SU-DHL-6 (cell line): ENCODE measurements around the gene ZBTB2.

Experiments used
- H2AFZ ChIP-seq: fragments of 200-600 bp; sonication (generic); 2 replicates; pipeline ENCODE4 v1.6.1; 2014; ENCODE audit warnings: low read depth, mild to moderate bottlenecking, moderate library complexity, mixed read lengths, antibody characterized with exemption, low read length; ENCODE audit not compliant: severe bottlenecking
- H3F3A ChIP-seq: fragments of 200-600 bp; shearing (Covaris generic); 2 replicates; pipeline ENCODE4 v1.6.0; 2016; ENCODE audit warnings: antibody characterized with exemption, mild to moderate bottlenecking; ENCODE audit not compliant: insufficient read depth
- H3K27ac ChIP-seq: fragments of 200-600 bp; sonication (generic); 2 replicates; pipeline ENCODE4 v1.5.1; 2016; ENCODE audit warnings: low read depth, mild to moderate bottlenecking, low read length, moderate library complexity, mixed read lengths
- H3K27me3 ChIP-seq: fragments of 200-600 bp; sonication (generic), shearing (Covaris generic); 2 replicates; pipeline ENCODE4 v1.6.0; 2014; ENCODE audit warnings: mild to moderate bottlenecking, low read length
- H3K36me3 ChIP-seq: fragments of 200-600 bp; sonication (generic); 2 replicates; pipeline ENCODE4 v1.6.1; 2014; ENCODE audit warnings: mild to moderate bottlenecking, low read length, mixed read lengths
- H3K4me2 ChIP-seq: fragments of 300-600, 200-600 bp; shearing (Covaris generic), sonication (generic); 2 replicates; pipeline ENCODE4 v1.6.0; 2014; ENCODE audit warnings: low read length, low read depth, mild to moderate bottlenecking; ENCODE audit not compliant: poor library complexity, severe bottlenecking
- H3K4me3 ChIP-seq: fragments of 200-600 bp; sonication (generic); 2 replicates; pipeline ENCODE4 v1.5.1; 2014; ENCODE audit warnings: antibody characterized with exemption, low read length, mild to moderate bottlenecking, mixed read lengths; ENCODE audit not compliant: insufficient read depth, poor library complexity, severe bottlenecking
- H3K79me2 ChIP-seq: fragments of 200-600 bp; sonication (generic); 2 replicates; pipeline ENCODE4 v1.6.1; 2014; ENCODE audit warnings: mild to moderate bottlenecking, low read length, moderate library complexity; ENCODE audit not compliant: insufficient read depth
- H3K9ac ChIP-seq: fragments of 200-600 bp; sonication (generic); 2 replicates; pipeline ENCODE4 v1.7.0; 2014; ENCODE audit warnings: mild to moderate bottlenecking, low read length
- H3K9me2 ChIP-seq: fragments of 200-600 bp; sonication (generic); replicated peaks from 2 replicates; pipeline ENCODE4 v1.6.1; 2014; ENCODE audit warnings: low read length; ENCODE audit not compliant: insufficient read depth
- H3K9me3 ChIP-seq: fragments of 200-600 bp; sonication (generic); 2 replicates; pipeline ENCODE4 v1.6.1; 2014; ENCODE audit warnings: low read length, mixed read lengths; ENCODE audit not compliant: insufficient read depth
- H4K20me1 ChIP-seq: fragments of 200-600 bp; sonication (generic); 2 replicates; pipeline ENCODE4 v1.6.1; 2014; ENCODE audit warnings: low read depth, mild to moderate bottlenecking, antibody characterized with exemption, low read length, moderate library complexity, mixed read lengths
- EZH2phosphoT487 ChIP-seq: fragments of 200-600 bp; sonication (generic), shearing (Covaris generic); conservative IDR thresholded peaks from 2 replicates; pipeline ENCODE4 v1.6.1; 2018; ENCODE audit warnings: mild to moderate bottlenecking, antibody characterized with exemption, low read length, moderate library complexity, mixed read lengths
- TF ChIP-seq, protein P1 (sequence below): fragments of 200-600 bp; sonication (generic); IDR thresholded peaks from one replicate; pipeline ENCODE4 v1.5.1; 2017; ENCODE audit warnings: antibody characterized with exemption, mild to moderate bottlenecking, low read length, moderate library complexity; ENCODE audit not compliant: insufficient read depth, poor library complexity, severe bottlenecking

The ZBTB2 gene

DNA sequence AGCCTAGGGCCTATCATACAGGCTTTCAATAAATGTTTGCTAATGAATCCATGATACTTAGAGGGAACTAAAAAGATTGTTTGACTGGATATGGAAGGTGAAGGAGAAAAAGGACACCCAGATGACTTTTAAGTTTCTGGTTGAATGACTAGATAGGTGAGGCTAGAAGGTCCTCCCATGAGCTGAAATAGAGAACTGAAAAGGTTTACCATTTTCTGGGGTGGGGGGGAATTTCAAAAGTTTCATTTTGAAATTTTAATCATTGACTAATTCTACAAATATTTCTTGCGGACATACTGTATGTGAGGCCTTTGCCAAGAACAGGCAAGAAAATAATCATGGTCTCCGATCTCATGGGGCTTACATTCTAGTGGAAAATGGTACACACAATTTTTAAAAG, 17.9 kb upstream of the ZBTB2 start:
- Histone ChIP-seq H3K27ac (no peak overlapping the region), H3K36me3 (peaks cover 15% of the 10 kb centered on the region; the same call in 1 of the 2 replicates), H3K79me2 (no peaks in the 10 kb centered on the region; the same call in 1 of the 2 replicates), H3K9ac (no peak overlapping the region), H3K4me2 (no peak overlapping the region), H3F3A (peaks cover 11% of the 10 kb centered on the region), H3K9me3 (no peaks in the 10 kb centered on the region), H3K27me3 (no peaks in the 10 kb centered on the region), H3K9me2 (no peaks in the 10 kb centered on the region), H2AFZ (no peak overlapping the region), H3K4me3 (no peak overlapping the region), H4K20me1 (peaks cover 8% of the 10 kb centered on the region; the same call in 1 of the 2 replicates)
- TF ChIP-seq, protein P1, sequence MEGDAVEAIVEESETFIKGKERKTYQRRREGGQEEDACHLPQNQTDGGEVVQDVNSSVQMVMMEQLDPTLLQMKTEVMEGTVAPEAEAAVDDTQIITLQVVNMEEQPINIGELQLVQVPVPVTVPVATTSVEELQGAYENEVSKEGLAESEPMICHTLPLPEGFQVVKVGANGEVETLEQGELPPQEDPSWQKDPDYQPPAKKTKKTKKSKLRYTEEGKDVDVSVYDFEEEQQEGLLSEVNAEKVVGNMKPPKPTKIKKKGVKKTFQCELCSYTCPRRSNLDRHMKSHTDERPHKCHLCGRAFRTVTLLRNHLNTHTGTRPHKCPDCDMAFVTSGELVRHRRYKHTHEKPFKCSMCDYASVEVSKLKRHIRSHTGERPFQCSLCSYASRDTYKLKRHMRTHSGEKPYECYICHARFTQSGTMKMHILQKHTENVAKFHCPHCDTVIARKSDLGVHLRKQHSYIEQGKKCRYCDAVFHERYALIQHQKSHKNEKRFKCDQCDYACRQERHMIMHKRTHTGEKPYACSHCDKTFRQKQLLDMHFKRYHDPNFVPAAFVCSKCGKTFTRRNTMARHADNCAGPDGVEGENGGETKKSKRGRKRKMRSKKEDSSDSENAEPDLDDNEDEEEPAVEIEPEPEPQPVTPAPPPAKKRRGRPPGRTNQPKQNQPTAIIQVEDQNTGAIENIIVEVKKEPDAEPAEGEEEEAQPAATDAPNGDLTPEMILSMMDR: no peak
- TF ChIP-seq EZH2phosphoT487: no peak

DNA sequence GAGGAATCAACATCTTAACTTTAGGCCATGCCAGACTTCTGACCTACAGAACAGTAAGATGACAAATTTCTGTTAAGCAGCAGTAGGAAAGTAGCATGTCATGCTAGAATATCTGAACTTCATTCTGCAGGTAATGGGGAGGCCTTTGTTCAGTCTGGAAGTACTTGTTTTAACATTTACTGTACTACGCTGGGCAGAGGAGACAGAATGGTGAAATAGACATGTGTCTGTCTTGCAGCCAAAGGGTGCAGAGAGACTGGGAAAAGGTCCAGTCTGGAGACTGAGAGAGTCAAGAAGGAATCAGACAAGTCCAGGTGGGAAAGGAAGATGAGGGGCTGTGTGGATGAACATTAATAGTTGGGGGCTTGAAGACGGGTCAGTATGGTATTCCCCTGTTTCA, 17.5 kb upstream of the ZBTB2 start:
- Histone ChIP-seq H3K79me2 (peaks cover 2% of the 10 kb centered on the region), H3K9me2 (no peaks in the 10 kb centered on the region), H3K4me2 (no peak overlapping the region), H2AFZ (no peak overlapping the region), H3K4me3 (no peak overlapping the region), H3F3A (peaks cover 11% of the 10 kb centered on the region), H3K36me3 (peaks cover 12% of the 10 kb centered on the region; the same call in 1 of the 2 replicates), H4K20me1 (peaks cover 8% of the 10 kb centered on the region; the same call in 1 of the 2 replicates), H3K9ac (no peak overlapping the region), H3K27ac (no peak overlapping the region), H3K27me3 (no peaks in the 10 kb centered on the region), H3K9me3 (no peaks in the 10 kb centered on the region)
- TF ChIP-seq, protein P1: no peak

DNA sequence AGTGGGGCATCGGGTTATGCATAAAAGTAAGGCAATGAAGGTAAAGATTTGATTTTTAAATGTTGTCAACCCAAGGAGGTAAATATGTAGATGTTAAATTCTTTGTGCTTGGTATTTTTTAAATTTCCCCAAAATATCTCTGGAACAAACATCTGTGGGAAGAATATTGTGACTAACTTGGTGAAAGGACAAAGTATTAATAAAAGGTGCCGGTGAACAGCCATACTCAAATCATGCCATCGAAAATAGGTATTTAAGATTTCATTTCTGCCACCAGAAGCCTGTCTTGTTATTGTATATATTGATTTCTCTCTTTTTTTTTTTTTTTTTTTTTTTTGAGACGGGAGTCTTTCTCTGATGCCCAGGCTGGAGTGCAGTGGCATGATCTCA, 12.6 kb upstream of the ZBTB2 start:
- Histone ChIP-seq H3K4me2 (no peak overlapping the region), H3F3A (peaks cover 31% of the 10 kb centered on the region), H3K79me2 (peaks cover 51% of the 10 kb centered on the region), H3K9me3 (no peaks in the 10 kb centered on the region), H3K27me3 (no peaks in the 10 kb centered on the region), H3K4me3 (no peak overlapping the region), H2AFZ (no peak overlapping the region), H3K27ac (no peak overlapping the region), H3K9ac (no peak overlapping the region), H4K20me1 (peaks cover 23% of the 10 kb centered on the region), H3K36me3 (peaks cover 19% of the 10 kb centered on the region; the same call in 1 of the 2 replicates), H3K9me2 (no peaks in the 10 kb centered on the region)
- no peak for TF ChIP-seq EZH2phosphoT487
- TF ChIP-seq, protein P1: no peak
